Heart left ventricle (tissue), 16 donors: Measurements from ENCODE around the gene KDM1B. TPM values are rescaled to one million over a fixed set of nuclear protein-coding genes. Genes with fewer than 3 reads are reported as not detected.

ENCODE experiments used
- ATAC-seq, 4 donors: fragments of 200-7000 bp; cut with Tn5 transposase; one replicate each; pipeline ENCODE4 v1.9.1; 2020 to 2022; ENCODE audit warnings: moderate library complexity in 4 of 4, mild to moderate bottlenecking in 3 of 4, moderate number of reproducible peaks in 1 of 4
- DNase-seq, 5 donors: peaks; one replicate each; pipeline ENCODE4 v3.0.0-alpha.2; 2020
- H3K27ac ChIP-seq, 12 donors: fragments of 200-600 bp; sonication (generic) in 4 of 12; one replicate each; pipeline versions ENCODE4 v1.5.0 to v1.8.0; 2016 to 2022; ENCODE audit warnings: mild to moderate bottlenecking in 2 of 12
- H3K27me3 ChIP-seq, 9 donors: fragments of 200-600 bp; sonication (generic) in 2 of 9; one replicate each; pipeline versions ENCODE4 v1.5.1 to v1.8.0; 2016 to 2022; ENCODE audit warnings: mild to moderate bottlenecking in 3 of 9
- H3K36me3 ChIP-seq, 9 donors: fragments of 200-600 bp; sonication (generic) in 2 of 9; one replicate each; pipeline versions ENCODE4 v1.5.0 to v1.8.0; 2018 to 2022; ENCODE audit warnings: mild to moderate bottlenecking in 2 of 9
- H3K4me1 ChIP-seq, 12 donors: fragments of 200-600 bp; sonication (generic) in 4 of 12; one replicate each; pipeline versions ENCODE4 v1.5.0 to v1.8.0; 2016 to 2022; ENCODE audit warnings: mild to moderate bottlenecking in 3 of 12
- H3K4me3 ChIP-seq, 12 donors: fragments of 200-600 bp; sonication (generic) in 4 of 12; one replicate each; pipeline versions ENCODE4 v1.5.0 to v1.8.0; 2017 to 2022; ENCODE audit warnings: mild to moderate bottlenecking in 9 of 12, moderate library complexity in 4 of 12
- H3K9me3 ChIP-seq, 12 donors: fragments of 200-600 bp; sonication (generic) in 4 of 12; one replicate each; pipeline versions ENCODE4 v1.5.0 to v1.8.0; 2016 to 2022; ENCODE audit warnings: mild to moderate bottlenecking in 1 of 12
- CTCF ChIP-seq, 12 donors: fragments of 200-600 bp; sonication (generic) in 4 of 12; IDR thresholded peaks; one replicate each; pipeline versions ENCODE4 v1.5.0 to v1.8.0; 2018 to 2022; ENCODE audit warnings: antibody characterized with exemption in 12 of 12, mild to moderate bottlenecking in 5 of 12
- POLR2A ChIP-seq, 2 donors: fragments of 450-650 bp; IDR thresholded peaks; one replicate each; pipeline ENCODE4 v1.6.1; 2017; ENCODE audit warnings: antibody characterized with exemption in 2 of 2, mild to moderate bottlenecking in 2 of 2, moderate library complexity in 2 of 2
- WGBS, 4 donors: extraction: QIAGEN DNeasy Blood & Tissue Kit in 2 of 4; methylation state at CpG; one replicate each; pipeline versions ENCODE4 v1.1.5 to v1.1.7; 2013 to 2018; 5-methylcytosine and 5-hydroxymethylcytosine counted together
- intact Hi-C, 10 donors: fragments of 100-400 bp; cut with DNase I; formaldehyde crosslinking; loops; one replicate each; pipeline versions ENCODE4 v1.11.1 to v1.14.2; 2022
- polyA plus RNA-seq, 2 donors: library from polyadenylated mRNA; stranded (reverse); fragments of 200-250 nt; gene quantifications; one replicate each; pipeline ENCODE4 v1.2.3, GENCODE V29; 2013
- total RNA-seq, 9 donors: library from RNA; depleted of rRNA in 2 of 9; stranded (reverse); fragments of >200 nt in 2 of 9; fragmentation: NEBNext Ultra II Directional in 3 of 9; extraction: Animal tissue kit (Norgen Biotek cat#: 25700) in 3 of 9; gene quantifications; one replicate each; pipeline versions ENCODE4 v1.1.0 to v1.2.4, GENCODE V29; 2016 to 2023
- donor health status: ischemic (EF 13 %, LVEDD 7.1; RV severe dilation, severe dysfunction).
- donor health status: healthy with polysubstance abuse.
- donor health status: DM: no; HTN: yes; CAD: no.
- donor health status: DM: no; HTN: no; CAD: no.
- donor health status: ischemic (EF 25% LVEDD 6.9; RV normal size, moderate dysfunction).
- donor health status: ischemic (EF 25% LVEDD 5.7; RV mildly dilated, moderate dysfunction).
- donor health status: healthy.
- donor health status: DM: yes; HTN: yes; CAD: no.
- donor health status: ischemic (EF 35%, LVEDD 5.7; RV mildly dilated, moderate dysfunction).
- donor health status: nonischemic (EF 11% LVEDD 7.7; RV severe dilation, severe dysfunction).
- donor health status: DM: yes; HTN: yes; CAD: no.
- donor health status: PGD.
- donor health status: ischemic (EF 29% LVEDD 5.4; RV normal size, mild dysfunction).
- donor health status: nonischemic (EF 23%, LVEDD 6.1; RV moderate dilation, normal function).

The KDM1B gene
- total and polyA plus RNA-seq, 11 donors: 2.1 to 21.8 (median 13.6) TPM

- TF ChIP-seq POLR2A (IDR thresholded peaks at IDR 0.05) (no peak), CTCF (IDR thresholded peaks at IDR 0.05) (no peak)
- no peak for DNase-seq
- Histone ChIP-seq H3K36me3 (no peaks in the 10 kb centered on the region), H3K27ac (no peak overlapping the region), H3K27me3 (peaks cover 0 to under 1% (median 0%) of the 10 kb centered on the region in 9 donors), H3K9me3 (no peaks in the 10 kb centered on the region), H3K4me1 (peaks cover 0 to 8% (median 3%) of the 10 kb centered on the region in 12 donors), H3K4me3 (no peak overlapping the region)
- 67 to 84% (median 72%) methylated on average over 3 of the region's 3 CpGs for WGBS, 4 donors
- intact Hi-C loops: no loop called here
- no peak for ATAC-seq
These were observed 114.0 kb downstream of the KDM1B start for GRCh38 chr6:18269253-18269652.

GRCh38 chr6:18269717-18270116, 114.5 kb downstream of the KDM1B start:
- WGBS, 4 donors: 59 to 73% (median 69%) methylated on average over 10 of the region's 10 CpGs
- DNase-seq (no peak), ATAC-seq (no peak)
- TF ChIP-seq POLR2A (IDR thresholded peaks at IDR 0.05): no peak
- no peak for TF ChIP-seq CTCF (IDR thresholded peaks at IDR 0.05)
- intact Hi-C loops: no loop called here
- no peaks in the 10 kb centered on the region for H3K9me3 ChIP-seq
- peaks cover 0 to 3% (median 0%) of the 10 kb centered on the region in 9 donors for H3K27me3 ChIP-seq
- no peak overlapping the region for H3K4me3 ChIP-seq
- peaks cover 0 to 8% (median 3%) of the 10 kb centered on the region in 12 donors for H3K4me1 ChIP-seq
- H3K36me3 ChIP-seq: no peaks in the 10 kb centered on the region
- no peak overlapping the region for H3K27ac ChIP-seq

- no peak overlapping the region for H3K4me3 ChIP-seq
- H3K4me1 ChIP-seq: peaks cover 0 to 3% (median 0%) of the 10 kb centered on the region in 12 donors
- TF ChIP-seq CTCF (IDR thresholded peaks at IDR 0.05): no peak
- no peak for TF ChIP-seq POLR2A (IDR thresholded peaks at IDR 0.05)
- DNase-seq (no peak), ATAC-seq (peak in 1 of 4 donors; percentile 20)
- no peaks in the 10 kb centered on the region for H3K9me3 ChIP-seq
- 80 to 90% (median 85%) methylated on average over 4 of the region's 4 CpGs for WGBS, 4 donors
- peaks cover 0 to 4% (median under 1%) of the 10 kb centered on the region in 9 donors for H3K27me3 ChIP-seq
- no peaks in the 10 kb centered on the region for H3K36me3 ChIP-seq
- H3K27ac ChIP-seq: no peak overlapping the region
- intact Hi-C loops: no loop called here
These were observed 115.0 kb downstream of the KDM1B start for GRCh38 chr6:18270216-18270615.

Other genes starting within 250 kb of the KDM1B start
- gene KIF13A, start 167.8 kb upstream of the KDM1B start, total RNA-seq: 100 to 1,000 TPM in 3 of 9 donors, 10 to 100 TPM in 6; 49.2 to 148 (median 85.1) TPM
- 10 to 100 TPM; 17.1 to 39.1 TPM for gene KIF13A, start 167.8 kb upstream of the KDM1B start, polyA plus RNA-seq
- 1 to 10 TPM in 6 of 9 donors, under 1 TPM in 3; 0.56 to 2.6 (median 1.3) TPM for gene NHLRC1, start 32.7 kb upstream of the KDM1B start, total RNA-seq
- 1 to 10 TPM; 1.0 to 1.3 TPM for gene NHLRC1, start 32.7 kb upstream of the KDM1B start, polyA plus RNA-seq
- gene TPMT, start 345 bp upstream of the KDM1B start, total RNA-seq: 10 to 100 TPM in 8 of 9 donors, 1 to 10 TPM in 1; 7.1 to 15.0 (median 13.7) TPM
- gene TPMT, start 345 bp upstream of the KDM1B start, polyA plus RNA-seq: 10 to 100 TPM; 13.2 to 22.5 TPM
- gene DEK, start 109.1 kb downstream of the KDM1B start, total RNA-seq: 10 to 100 TPM; 41.3 to 83.0 (median 64.7) TPM
- 10 to 100 TPM; 20.9 to 47.2 TPM for gene DEK, start 109.1 kb downstream of the KDM1B start, polyA plus RNA-seq
- gene RNF144B, start 231.9 kb downstream of the KDM1B start, total RNA-seq: 10 to 100 TPM in 5 of 9 donors, 1 to 10 TPM in 4; 7.1 to 20.7 (median 12.3) TPM
- gene RNF144B, start 231.9 kb downstream of the KDM1B start, polyA plus RNA-seq: 1 to 10 TPM; 6.1 to 8.0 TPM